Stimulated activated CD4-positive, alpha-beta T cell treated with anti-CD3 and anti-CD28 coated beads, Interleukin-4, amount 100 ng/mL, for 1 hour (primary cell): Measurements from ENCODE around the gene C6orf15.

Experiments
- DNase-seq: peaks from one replicate; pipeline ENCODE4 v3.0.0-alpha.2; 2020

C6orf15 gene

DNA sequence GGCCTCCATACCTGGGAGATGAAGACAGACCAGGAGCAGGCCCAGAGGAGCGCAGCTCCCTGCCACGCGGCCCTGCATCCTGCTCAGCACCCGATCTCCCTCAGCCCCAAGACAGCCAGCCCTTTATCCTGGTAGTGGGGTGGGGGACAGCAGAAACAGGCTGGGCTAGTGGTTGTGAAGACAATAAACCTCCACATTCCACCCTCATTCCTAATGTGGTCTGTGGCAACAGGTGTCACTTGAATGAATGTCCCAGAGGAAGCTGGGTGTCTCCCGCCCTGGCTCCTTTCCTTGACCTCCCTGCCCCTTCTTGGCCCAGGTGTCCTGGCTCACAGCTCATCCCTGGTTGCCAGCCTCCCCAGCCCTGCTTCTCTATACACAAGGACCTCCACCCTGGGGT, at the start of gene C6orf15:
TSS of gene C6orf15 (minus strand) at position 98 of the 400 bp plus-strand sequence. CDS start at position 78, 20 bp downstream.
- no peak for DNase-seq

DNA sequence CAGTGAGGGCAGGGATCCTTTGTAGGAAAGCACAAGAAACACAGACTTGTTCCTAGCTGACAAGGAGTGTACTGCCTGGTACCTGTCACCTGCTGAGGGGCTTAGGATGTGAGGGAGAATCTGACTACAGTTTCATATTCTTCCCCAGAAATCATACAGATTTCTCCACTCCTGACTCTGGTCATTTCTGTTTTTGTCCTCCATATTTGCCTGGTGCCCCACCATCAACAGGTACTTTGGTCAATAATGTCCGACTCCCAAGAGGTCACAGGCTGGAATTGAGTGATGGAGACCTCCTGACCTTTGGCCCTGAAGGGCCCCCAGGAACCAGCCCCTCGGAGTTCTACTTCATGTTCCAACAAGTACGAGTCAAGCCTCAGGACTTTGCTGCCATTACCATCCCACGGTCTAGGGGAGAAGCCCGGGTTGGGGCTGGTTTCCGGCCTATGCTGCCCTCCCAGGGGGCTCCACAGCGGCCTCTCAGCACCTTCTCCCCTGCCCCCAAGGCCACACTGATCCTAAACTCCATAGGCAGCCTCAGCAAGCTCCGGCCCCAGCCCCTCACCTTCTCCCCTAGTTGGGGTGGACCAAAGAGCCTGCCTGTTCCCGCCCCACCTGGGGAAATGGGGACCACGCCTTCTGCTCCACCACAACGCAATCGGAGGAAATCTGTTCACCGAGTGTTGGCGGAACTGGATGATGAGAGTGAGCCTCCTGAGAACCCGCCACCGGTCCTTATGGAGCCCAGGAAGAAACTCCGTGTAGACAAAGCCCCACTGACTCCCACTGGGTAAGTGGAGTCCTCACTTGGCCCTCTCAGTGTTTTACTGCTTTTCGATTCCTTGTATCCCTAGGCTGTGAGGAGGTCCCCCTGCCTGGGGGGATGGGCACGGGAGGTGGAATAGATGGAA, 49.1 kb upstream of the C6orf15 start:
- DNase-seq: no peak

DNA sequence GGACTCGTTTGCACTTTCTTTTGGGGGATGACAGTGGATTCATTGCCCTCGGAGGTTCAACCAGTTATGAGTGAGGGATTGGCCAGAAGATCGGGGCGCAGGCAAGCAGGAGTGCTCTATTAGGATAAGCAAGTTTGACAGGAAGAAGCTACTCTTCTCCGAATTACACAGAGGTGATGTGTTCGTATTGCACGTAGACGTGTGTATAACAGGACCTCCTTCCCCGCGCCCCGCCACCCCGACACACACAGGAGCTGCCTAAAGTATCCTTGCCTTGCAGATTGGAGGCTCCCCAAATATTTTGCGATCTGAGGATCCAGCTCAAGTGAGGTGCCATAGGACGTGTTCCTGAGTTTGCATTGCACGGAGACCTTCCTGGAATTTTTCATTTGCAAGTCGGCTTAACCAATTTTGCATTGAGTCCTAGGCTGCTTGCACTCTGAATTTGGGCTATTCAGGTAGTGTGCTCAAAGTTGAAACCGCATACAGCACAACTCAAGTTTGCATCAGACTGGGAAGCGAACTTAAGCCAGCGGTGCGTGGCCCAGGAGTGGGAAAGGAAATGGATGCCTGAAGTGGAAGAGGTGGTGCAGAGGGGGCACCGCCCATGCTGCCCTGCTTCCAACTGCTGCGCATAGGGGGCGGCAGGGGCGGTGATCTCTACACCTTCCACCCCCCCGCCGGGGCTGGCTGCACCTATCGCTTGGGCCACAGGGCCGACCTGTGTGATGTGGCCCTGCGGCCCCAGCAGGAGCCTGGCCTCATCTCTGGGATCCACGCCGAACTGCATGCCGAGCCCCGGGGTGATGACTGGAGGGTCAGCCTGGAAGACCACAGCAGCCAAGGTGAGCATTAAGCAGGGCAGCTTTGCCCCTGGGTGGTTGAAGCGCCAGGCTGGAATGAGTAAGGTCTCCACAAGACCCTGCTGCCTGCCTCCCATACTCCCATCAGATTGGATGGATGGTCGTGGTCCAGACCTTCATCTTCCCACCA, 46.8 kb upstream of the C6orf15 start:
- DNase-seq: no peak

DNA sequence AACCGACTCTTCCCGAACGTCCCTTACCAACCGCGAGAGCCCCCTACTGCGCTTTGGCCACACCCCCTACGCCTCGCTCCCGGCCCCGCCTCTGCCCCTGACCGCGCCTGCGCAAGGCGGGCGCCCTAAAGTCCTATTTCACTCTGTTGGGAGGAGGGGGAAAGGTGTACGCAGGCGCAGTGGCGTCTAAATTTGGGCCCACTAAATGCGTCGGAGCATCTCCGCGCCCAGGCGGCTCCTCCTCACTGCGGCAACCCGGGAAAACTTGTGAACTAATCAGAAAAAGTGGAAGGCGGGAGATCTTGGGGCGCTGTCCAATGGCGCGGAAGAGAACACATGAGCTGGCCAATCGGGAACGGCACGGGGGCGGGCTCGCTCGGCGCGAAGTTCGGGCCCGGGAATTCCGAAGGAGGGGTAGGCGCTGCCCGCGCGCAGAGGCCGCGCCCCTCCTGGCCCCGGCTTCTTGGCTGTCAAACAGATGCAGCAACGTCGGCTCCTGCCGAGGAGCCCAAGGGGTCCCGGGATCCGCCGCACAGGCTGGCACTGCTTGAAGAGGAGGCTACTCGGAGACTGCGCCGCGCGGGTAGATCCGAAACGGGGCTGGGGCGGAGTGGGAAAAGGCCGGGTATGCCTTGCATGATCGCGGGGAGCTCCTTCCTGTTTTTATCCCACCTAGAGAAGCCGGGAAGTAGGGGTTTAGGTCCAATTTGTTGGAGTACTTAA, 45.9 kb upstream of the C6orf15 start, which contains the start of gene TCF19:
TSS of gene TCF19 (plus strand) at position 450 of the 723 bp plus-strand sequence. CDS start 881 bp downstream, outside the sequence.
- DNase-seq: peak; percentile 99

DNA sequence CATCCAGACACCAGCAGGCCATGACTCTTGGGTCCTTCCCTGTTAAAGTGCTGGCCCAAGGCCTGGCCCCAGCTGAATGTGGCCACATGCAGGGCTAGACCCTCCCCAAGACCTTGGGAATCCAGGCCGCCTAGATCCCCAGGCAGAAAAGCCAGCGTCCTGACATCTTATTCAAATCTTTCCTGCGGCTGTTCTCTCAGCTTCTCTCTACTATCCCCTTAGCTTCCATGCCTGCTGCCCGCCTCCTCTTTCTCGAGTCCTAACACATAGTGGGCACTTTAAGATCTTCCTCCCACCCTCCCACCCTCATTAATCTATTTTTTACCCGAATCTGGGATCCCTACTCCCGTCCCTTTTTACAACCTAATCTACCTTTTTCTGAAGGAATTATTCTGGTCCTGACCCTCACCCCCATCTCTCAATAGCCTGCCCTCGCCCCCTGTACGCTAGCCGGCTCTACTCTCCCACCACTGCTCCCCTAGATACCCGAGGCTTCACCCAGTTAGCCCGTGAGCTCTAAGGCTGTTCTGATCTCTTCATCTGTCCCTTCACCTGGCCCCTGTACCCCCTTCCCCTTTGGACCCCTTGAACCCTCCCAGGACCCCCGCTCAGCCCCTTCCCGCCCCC, 45.3 kb upstream of the C6orf15 start, which contains the start of gene CCHCR1:
TSS of gene CCHCR1 (minus strand) at position 290 of the 627 bp plus-strand sequence. CDS start at position 88, 202 bp downstream.
- no peak for DNase-seq

DNA sequence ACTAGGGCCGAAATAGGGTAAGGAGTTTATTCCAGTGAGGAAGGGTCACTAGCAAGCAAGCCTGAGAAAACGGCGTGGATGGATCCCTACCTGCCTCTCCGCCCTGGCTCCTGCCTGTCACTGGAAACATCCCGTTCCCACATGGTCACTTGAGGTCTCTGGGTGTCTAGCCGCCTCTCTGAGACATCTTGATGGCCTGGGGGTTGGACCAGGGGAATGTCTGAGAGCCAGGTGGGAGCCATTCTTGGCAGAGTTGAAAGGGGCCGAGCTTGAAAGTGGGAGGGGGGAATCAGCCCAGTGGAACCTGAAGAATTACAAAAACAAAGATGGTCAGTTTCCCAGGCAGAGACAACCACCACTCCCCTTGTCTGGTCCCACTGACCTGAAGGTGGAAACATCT, 44.3 kb upstream of the C6orf15 start:
- no peak for DNase-seq

DNA sequence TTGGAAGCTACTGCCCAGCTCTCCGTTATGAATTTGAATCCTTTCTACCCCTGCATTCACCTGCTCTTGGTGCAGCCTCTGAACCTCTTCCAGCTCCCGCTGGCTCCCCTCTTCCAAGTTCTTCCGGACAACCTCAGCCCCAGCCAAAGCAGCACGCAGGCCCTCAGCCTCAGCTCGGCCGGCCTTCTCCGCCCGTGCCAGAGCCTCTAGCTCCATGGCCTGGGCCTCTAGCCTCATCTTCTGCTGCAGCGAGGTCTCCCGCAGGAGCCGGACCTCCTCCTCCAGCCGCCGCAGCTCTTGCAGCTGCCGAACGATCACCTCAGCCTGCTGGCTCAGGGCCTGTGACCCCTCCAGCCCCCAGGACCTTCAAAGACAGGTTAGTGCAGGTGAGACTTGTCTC, 42.1 kb upstream of the C6orf15 start:
- DNase-seq: no peak

DNA sequence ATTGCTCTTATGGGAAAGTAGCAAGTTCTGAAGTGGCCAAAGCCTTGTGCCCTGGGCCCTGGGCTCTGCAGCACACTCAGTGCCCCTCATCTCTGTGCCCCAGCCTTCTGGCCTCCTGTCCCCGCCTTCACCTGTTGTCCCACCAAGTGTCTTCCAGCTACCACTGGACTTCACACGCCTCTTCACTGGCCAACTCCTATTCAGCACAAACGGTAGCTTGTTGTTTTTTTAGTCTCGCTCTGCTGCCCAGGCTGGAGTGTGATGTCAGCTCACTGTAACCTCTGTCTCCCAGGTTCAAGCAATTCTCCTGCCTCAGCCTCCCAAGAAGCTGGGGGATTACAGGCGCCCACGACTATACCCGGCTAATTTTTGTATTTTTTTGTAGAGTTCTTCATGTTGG, 40.4 kb upstream of the C6orf15 start:
- no peak for DNase-seq

DNA sequence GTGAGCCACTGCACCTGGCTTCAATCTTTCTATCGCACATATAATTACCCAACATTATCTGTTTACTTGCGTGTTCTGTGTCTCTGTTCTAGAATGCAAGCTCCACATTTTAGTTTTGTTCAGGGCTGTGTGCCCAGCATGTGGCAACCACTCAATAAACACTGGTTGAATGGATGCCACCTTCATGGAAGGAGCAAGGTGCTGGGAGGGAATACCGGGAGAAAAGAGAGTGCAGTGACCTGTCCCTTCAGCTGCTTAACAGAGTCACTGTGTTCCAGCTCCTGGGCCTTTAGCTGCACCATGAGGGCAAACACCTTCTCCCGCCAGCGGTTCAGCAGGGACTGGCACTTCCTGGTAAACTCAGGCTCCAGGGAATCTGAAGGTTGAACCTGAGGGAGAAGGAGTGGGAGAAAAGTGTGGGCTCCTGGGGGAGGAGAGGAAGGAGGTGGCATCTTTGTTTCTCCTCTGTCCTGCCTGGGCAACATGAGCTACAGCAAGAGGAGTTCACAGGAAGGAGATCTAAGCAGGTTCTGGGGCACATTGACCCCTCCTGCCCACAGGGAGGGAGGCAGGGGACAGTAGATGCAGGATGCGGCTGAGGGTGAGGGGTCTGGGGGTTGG, 37.6 kb upstream of the C6orf15 start:
- DNase-seq: no peak

DNA sequence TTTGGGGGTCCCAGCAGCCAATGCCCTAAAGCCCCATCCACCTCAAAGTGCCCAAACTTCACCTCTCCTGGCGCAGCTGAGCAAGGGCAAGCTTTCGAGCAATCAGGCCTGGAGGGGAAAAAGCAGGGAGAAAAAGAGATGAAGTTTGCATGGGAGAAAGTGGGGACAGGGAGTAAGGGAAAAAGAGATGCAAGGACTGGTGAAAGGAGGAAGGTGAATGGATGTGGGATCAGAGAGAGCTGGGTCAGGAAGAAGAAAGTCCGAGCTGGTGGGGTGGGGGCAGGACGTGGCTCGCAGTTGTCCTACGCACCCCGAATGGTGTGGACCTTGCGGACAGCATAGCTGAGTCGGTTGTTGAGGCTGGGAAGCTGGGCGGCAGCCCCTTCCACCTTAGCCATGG, 33.0 kb upstream of the C6orf15 start:
- no peak for DNase-seq

DNA sequence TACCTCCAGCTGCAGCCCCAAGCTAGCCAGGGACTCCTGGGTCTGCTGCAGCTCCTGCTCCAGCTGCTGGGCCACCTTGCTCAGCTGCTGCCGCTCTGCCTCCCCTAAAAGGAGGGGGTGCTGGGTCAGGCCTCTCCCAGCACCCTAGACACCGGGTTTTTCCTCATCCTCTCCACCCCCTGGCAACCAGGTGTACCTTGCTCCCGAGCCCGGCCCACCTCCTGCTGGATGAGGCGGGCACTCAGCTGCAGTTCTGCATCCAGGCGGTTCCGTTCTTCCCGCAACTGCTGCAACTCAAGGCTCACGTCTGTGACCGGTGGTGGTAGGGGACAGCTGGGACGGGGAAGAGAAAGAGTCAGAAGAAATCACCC, 32.6 kb upstream of the C6orf15 start:
- DNase-seq: no peak

DNA sequence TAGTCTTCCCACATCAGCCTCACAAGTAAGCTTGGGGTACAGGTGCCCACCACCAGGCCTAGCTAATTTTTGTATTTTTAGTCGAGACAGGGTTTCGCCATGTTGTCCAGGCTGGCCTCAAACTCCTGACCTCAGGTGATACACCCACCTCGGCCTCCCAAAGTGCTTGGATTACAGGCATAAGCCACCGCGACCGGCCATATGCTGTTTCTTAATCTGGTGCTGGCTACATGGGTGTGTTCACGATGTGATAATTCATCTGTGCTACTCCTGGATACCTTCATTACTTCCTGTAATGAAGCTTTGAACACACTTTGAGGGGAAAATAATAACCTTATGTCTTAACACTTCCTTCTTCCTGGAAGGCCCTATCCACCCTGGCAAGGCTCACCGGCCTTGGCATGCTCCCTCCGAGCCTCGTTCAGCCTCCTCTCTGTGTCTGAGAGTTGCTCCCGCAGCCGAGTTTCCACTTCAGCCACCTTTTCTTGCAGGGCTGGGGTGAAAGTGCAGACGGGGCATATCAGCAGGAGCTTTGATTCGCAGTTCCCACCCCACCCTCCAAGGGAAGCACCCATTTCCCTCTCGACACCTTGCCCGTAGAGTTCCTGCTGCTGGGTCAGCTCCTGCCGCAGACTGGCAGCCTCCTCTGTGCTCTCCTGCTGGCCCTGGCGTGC, 32.1 kb upstream of the C6orf15 start:
- no peak for DNase-seq

DNA sequence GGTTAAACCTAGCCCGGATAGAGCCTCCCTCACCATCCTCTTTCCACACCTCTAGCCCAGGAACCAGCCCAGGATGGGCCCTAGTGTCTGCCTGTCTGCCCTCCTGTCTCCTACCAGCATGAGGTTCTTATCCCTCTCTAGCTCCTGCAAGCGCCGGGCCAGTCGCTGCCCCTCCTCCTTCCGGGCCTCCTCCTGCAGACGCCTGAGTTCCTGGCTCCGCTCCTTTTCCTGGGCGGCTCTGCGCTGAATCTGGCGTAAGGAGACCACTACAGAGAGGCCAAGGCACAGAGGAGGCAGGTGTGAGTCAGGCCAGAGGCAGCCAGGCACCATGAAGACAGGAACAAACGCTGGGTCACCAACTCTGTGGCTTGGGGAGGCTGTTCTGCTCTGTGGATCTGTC, 30.8 kb upstream of the C6orf15 start:
- no peak for DNase-seq

DNA sequence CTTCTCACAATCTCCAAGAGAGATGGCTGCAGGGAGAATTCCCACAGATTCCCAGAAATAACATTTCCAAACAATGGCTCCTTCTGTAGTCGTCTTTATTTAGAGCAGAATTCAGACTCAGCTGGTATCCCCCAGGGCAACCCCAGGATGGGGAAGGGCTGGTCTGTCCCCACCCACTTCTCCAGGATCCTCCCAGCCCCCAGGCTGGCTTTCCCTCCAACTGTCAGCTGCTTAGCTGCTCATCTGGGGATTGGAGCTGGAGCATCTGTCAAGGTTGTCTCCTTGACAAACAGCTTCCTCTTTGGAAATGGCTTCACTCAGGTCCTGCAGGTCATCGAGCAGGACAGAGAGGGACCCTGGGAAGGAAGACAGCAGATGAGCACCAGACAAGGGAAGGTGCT, 30.0 kb upstream of the C6orf15 start:
- DNase-seq: no peak

DNA sequence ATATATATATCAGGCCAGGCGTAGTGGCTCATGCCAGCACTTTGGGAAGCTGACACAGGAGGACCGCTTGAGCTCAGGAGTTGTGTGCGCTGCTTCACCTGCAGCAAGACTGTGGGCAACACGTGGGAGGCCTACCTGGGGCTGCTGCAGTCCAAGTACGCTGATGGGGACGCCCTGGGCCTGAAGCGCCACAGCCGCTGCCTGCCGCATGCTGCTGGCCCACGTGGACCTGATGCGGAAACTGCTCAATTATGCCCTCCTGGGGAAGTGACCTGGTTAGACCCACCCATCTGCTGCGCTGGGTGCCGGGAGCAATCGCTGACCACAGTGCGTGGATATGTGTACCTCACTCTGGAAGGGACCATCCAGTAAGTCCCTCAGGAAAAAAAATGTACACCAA, 28.3 kb upstream of the C6orf15 start:
- DNase-seq: no peak

DNA sequence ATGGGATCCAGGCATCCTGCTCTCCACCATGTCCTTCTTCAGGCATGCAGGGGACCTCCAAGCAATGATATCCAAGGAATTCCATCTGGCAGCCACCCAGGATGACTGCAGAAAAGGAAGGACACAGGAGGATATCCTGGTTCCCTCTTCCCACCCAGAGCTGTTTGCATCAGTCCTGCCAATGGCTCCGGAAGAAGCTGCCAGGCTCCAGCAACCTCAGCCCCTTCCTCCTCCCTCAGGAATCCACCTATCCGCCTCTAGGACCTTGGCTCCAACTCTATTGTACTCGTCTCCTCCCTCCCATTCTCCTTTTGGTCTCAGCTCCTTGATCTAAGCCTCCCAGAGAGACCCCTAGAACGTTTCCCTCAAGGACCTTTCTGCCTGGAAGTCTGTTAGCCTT, 27.2 kb upstream of the C6orf15 start:
- no peak for DNase-seq

DNA sequence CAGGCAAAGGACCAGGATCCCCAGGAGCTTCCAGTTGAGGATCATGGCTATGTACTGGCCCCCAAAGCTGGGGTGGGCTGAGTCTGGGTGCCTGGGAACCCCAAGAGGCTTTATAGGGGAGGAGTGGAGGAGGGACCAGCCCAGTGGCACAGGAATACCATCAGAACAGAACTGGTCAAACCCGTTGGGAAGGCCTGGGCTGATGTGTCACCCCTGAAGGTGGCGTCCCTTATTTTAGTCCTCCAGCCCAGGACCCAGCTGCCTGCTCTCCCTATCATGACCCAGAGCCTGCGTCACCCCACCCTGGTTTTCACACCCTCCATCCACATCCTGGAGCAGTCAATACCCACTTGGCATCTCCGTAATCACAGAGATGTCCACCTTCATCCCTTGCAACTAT, 26.6 kb upstream of the C6orf15 start, which contains the start of gene PSORS1C2:
TSS of gene PSORS1C2 (minus strand) at position 85 of the 400 bp plus-strand sequence. CDS start at position 45, 40 bp downstream.
- DNase-seq: no peak

DNA sequence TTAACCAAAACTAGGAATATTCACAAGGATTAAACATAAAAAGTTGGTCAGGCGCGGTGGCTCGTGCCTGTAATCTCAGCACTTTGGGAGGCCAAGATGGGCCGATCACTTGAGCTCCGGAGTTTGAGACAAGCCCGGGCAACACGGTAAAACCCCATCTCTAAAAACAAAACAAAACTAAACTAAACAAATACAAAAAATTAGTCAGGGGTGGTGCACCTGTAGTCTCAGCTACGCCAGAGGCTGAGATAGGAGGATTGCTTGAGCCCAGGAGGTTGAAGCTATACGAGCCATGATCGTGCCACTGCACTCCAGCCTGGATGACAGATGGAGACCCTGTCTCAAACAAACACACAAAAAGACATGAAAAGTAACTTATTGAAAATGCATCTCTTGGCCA, 23.3 kb upstream of the C6orf15 start:
- DNase-seq: no peak

DNA sequence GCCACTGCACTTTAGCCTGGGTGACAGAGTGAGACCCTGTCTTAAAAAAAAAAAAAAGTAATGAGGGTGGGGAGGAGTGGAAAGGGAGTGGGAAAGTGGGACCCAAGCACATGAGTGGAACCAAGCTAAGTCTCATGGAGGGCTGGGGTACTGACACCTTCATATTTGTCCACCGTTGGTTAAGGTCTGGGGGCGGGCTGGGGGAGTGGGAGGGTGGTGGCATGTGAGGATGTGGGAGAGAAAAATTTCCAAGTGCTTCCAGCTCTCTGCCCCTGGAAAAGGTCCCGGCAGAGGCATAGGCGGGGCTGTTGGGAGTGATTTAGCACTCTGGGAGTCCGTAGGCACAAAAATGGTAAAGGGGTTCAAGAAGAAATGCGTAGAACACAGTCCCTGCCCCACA, 20.4 kb upstream of the C6orf15 start:
- DNase-seq: no peak

DNA sequence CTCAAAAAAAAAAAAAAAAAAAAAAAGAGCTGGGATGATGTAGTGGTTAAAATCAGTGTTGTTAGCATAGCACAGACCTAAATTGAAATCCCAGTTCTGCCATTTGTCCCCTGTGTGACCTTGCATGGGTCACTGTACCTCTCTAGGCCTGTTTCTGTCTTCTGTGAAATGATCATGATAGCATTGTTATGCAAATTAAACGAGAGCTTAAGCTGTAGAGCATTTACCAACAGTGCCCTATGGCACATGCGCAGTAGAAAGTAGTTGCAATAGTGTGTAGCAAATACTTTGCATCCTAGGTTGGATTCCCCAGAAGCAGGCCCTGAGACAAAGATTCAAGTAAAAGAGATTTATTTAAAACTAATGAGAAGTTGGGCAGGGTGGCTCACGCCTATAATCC, 19.2 kb upstream of the C6orf15 start:
- DNase-seq: no peak

DNA sequence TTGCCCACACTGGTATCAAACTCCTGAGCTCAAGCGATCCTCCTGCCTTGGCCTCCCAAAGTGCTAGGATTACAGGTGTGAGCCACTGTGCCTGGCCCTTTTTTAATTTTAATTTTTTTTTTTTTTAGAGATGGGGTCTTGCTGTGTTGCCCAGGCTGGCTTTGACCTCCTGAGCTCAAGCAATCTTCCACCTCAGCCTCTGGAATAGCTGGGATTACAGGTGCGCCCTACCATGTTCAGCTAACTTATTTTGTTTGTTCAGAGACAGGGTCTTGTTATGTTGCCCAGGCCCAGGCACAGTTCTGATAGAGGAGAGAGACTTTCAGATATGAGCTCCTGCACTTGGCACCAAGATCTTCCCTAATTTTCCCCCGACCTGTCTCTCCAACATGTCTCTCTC, 18.4 kb upstream of the C6orf15 start:
- no peak for DNase-seq
